HG03045 (cell line): ENCODE measurements around the gene MRPL14.
"Not testable (repeated sequence)": the region's sequence is repeated elsewhere in the genome, so short reads cannot be mapped to it uniquely, and the experiment has no call there.

Experiments
- ATAC-seq: cut with Tn5 transposase; IDR thresholded peaks from one replicate; pipeline ENCODE4 v1.9.1; 2021; ENCODE audit warnings: mild to moderate bottlenecking, moderate library complexity; ENCODE audit not compliant: unreplicated experiment

MRPL14 gene

DNA sequence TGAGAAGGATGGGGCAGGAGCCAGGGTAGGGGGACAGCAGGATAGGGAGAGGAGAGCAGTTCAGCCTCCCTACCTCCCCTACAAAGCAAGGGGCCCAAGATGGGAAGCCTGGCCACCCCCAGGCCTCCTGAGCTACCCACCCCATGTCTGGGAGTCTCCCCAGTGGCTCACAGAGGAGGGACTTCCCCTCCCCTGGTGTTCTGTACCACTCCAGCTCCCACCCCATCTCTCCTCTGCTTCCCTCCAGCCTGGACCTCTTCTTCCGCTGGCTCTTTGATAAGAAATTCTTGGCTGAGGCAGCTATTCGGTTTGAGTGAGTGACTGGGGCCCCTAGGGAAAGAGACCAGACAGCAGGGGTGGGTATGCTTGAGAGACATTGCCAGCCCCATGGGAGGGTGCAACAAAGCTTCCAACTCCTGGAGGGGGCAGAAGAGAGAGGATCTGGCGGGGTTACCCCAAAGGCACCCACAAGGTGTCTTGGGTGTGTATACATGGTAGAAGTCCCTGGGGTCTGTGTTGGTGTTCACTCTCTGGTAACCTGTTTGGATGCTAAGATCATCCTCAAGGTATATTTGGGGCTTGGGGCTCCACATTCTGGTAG lies 23.2 kb upstream of the MRPL14 start:
- ATAC-seq, result no peak

DNA sequence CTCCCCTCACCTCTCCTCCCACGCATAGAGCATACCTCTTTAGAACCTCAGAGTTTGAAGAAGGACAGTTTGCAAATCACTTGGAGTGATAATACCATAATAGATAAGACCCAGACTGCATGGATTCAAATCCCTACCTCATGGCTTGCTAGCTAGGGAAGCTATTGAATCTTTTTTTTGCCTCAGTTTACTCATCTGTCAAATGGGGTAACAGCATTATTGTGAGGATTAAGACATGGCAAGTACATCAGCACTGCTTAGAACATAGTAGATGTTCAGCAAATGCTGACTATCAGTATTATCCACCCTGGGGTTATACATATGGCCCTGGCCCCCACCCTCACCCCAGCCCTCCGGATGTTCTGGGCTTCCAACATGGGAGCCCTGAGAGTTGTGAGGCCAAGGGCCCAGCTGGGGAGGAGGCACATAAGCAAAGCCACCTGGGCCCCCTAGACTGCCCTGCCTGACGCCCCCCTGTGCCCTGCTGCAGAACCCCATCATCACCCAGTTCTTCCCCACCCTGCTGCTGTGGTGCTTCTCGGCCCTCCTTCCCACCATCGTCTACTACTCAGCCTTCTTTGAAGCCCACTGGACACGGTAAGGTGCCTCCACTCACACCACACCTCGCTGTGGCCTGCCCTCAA lies 22.2 kb upstream of the MRPL14 start:
- no peak for ATAC-seq

DNA sequence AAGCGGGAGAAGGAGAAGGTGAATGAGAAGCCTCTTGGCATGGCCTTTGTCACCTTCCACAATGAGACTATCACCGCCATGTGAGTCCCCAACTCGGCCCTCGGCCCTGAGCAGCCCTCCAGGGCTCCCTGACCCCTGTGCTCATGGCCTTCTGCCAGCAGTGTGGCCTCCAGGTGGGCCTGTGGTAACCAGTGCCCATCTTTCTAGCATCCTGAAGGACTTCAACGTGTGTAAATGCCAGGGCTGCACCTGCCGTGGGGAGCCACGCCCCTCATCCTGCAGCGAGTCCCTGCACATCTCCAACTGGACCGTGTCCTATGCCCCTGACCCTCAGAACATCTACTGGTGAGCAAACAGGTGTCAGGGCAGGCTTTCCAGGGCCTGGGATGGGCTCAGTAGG lies 21.1 kb upstream of the MRPL14 start:
- ATAC-seq, result no peak

DNA sequence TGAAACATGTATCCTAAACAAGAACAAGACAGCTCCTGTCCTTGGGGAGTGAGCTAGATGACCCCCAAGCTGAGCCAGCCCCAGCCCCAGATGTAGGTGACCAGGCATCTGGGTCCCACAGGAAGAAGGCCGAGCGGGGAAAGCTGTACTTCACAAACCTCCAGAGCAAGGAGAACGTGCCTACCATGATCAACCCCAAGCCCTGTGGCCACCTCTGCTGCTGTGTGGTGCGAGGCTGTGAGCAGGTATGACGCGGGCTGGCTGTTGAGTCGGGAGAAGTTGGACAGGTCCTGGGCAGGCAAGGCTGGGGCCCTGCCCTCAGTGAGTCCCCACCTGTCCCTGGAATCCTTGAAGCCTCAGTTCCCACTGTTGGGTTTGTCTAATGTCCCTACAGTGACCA lies 20.0 kb upstream of the MRPL14 start:
- no peak for ATAC-seq

DNA sequence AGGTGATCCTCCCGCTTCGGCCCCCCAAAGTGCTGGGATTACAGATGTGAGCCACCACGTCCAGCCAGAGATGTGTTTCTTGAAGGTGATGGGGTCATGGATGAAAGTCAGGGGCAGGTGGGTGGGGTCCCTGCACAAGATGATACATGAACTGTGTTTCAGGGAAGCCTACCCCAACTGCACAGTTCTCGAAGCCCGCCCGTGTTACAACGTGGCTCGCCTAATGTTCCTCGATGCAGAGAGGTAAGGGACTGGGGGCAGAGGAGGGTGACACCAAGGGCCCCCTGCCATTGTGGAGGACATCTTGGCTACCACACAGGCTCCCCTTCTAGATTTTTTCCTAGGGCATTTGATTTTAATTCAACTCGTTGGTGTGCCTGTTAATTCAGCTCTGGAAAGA lies 19.4 kb upstream of the MRPL14 start:
- no peak for ATAC-seq

DNA sequence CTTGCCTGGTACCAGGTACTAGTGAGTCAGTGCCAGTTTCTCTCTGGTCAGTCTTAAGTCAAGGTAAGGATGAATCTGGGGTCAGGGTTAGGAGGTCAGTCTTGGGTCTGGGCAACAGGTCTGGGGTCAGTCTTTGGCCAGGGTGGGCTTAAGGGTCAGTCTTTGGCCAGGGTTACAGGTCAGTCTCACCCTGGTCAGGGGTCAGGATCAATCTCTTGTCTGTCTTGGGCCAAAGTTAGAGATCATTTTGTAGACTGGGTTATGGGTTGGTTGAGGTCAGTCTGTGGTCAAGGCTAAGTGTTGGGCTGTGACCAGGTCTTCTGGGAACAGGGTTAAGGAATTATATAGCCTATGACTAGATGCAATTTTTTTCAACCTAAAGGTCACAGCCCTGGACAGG lies 18.6 kb upstream of the MRPL14 start:
- ATAC-seq, result no peak

DNA sequence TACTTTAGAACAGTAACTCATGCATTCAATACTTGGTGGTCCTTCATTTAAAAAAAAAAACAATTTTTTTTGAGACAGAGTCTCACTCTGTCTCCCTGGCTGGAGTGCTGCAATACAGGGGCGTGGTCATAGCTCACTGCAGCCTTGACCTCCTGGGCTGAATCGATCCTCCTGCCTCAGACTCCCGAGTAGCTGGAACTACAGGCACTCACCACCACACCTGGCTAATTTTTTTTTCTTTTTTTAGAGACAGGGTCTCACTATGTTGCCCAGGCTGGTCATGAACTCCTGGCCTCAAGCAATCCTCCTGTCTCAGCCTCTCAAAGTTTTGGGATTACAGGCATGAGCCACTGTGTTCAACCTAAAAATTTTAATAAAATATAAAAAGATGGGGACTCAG lies 17.3 kb upstream of the MRPL14 start:
- not testable (repeated sequence) for ATAC-seq

DNA sequence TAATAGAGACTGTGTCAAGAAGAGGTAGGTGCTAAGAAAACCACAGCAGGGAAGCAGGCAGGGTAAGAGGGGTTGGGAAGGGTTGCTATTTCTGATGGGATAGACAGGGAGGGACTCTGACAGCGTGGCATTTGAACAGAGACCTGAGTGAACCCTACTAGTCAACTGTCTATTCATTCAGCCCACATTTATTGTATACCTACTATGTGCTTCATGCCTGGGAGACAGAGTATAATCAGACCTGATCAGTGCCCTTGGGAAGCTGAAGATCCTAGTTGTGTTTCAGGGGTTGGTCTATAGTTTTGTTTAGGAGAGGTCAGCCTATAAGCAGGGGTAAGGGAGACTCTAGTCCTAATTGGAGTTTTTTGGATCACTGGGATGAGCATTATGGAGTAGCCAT lies 16.5 kb upstream of the MRPL14 start:
- no peak for ATAC-seq

DNA sequence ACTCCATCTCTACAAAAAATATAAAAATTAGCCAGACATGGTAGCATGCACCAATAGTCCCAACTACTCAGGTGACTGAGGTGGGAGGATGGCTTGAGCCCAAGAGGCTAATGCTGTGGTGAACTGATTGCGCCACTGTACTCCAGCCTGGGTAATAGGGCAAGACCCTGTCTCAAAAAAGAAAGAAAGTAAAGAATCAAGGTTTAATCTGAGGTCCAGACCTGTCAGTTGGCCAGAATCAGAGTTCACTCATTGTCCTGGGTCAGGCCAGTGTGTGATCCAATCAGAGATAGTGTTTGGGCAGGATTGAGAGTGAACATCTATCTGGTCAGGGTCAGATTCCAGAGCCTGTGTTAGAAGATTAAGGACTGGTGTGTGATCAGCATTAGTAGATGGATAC lies 15.6 kb upstream of the MRPL14 start:
- ATAC-seq, result no peak

DNA sequence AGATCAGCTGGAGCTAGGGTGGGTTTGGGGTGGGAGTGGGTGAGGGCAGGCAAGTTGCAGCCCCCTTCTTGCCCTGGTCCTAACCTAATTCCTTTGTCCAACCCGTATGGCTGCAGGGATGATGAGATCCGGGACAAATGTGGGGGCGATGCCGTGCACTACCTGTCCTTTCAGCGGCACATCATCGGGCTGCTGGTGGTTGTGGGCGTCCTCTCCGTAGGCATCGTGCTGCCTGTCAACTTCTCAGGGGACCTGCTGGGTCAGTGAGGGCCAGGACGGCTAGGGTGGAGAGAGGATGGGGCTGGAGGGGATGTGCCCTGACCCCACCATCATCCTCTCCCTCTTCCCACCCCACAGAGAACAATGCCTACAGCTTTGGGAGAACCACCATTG lies 12.1 kb upstream of the MRPL14 start:
- ATAC-seq, result no peak

DNA sequence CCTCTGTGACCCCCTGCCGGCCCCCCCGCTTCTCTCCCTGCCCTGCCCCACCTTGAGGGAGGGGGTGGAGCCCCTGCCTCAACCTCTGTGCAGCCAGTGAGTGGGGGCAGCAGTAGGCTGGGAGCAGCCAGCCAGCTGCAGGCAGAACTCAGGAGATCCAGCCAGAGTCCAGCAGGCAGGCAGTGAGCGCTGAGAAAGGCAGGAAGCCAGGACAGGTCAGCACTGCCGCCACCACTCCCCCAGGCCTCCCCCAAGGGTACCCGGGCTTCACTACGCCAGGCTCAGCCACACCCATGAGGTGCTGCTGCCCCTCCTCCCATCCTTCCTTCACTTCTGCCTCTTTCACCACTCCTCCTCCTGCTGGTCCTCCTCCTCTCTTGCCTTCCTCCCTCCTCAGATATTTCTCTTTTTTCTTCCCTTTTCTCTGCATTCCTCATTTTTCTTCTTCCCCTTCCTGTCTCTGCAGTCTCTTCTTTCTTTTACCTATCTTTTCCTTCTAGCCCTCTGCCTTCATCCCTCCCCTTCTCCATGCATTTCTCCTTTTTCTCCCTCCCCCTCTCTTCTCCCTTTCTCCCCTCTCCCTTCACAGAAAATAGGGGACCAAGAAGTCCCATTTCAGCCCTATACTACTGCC lies 11.6 kb upstream of the MRPL14 start:
- ATAC-seq, result no peak

DNA sequence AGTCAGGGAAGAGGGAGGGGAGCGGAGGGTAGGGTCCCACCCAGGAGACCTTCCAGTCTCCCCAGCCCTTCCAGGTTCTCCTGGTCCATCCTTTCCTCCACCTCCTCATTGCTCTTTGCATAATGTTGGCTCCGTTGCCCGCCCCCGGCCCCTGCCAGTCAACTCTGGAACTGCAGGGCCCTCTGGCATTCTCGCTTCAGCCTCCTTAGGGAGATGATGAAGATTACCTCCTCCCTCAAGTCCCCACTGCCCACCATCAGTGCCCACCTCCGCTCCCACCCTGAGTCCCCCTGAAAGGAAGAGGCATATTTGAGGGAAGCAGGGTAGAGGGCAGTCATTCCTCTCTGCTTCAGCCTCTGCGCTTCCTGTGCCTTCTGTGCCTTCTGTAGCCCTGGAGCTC lies 8.6 kb upstream of the MRPL14 start:
- ATAC-seq, result no peak

DNA sequence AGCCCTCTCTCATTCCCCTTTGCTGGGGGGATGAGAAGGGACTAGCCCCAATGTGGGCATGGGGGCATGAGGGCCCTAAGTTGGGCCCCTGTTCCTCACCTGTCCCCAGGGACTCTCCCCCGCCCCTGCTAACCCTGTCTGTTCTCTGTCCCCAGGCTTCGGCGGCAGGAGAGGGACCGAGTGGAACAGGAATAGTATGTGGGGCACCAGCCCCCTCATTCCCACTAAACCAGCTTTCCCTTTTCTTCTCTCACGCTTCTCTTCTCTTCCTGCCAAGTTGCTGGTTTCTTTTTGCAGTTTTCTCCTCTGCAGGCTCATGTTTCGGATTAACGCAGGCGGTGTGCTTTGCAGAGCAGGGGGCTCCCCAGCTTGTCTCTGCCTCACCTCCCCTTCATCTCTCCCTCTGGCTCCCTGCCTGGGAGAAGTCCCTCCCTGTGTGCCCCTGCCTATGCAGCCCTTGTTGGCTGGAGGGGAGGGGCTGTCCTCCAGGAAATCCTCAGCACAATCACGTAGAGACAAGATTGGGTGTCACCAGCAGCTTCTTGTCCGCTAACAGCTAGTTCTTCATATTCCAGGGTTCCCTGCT lies 8.0 kb upstream of the MRPL14 start:
- ATAC-seq, result no peak

DNA sequence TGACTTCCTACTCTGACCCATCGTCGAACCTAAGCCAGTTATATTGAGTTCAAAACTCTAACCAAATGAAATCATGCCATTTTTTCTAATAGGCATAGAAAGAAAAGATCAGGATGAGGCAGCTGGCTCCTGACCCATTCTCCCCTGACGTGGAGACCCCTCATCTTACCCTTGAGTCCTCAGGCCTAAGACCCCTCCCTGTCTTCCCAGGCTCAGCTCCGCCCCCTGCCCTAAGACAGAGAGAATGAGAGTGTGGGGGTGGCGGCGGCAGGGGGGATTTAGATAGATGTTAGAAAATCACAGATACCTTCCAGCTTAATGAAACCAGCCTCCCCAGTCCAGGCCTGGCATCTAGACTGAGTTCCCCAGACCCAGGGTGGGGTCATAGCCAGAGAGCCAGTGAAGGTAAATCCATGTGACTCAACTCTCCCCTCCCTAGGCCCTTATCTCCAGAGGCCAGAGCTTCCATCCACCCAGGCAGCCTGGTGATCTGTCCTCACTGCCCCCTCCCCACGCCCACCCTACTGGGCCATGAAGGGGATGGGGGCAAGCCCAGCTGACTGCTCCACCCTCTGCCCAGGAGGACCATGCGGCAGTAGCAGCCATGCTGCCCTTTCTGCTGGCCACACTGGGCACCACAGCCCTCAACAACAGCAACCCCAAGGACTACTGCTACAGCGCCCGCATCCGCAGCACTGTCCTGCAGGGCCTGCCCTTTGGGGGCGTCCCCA lies 6.9 kb upstream of the MRPL14 start:
- no peak for ATAC-seq

DNA sequence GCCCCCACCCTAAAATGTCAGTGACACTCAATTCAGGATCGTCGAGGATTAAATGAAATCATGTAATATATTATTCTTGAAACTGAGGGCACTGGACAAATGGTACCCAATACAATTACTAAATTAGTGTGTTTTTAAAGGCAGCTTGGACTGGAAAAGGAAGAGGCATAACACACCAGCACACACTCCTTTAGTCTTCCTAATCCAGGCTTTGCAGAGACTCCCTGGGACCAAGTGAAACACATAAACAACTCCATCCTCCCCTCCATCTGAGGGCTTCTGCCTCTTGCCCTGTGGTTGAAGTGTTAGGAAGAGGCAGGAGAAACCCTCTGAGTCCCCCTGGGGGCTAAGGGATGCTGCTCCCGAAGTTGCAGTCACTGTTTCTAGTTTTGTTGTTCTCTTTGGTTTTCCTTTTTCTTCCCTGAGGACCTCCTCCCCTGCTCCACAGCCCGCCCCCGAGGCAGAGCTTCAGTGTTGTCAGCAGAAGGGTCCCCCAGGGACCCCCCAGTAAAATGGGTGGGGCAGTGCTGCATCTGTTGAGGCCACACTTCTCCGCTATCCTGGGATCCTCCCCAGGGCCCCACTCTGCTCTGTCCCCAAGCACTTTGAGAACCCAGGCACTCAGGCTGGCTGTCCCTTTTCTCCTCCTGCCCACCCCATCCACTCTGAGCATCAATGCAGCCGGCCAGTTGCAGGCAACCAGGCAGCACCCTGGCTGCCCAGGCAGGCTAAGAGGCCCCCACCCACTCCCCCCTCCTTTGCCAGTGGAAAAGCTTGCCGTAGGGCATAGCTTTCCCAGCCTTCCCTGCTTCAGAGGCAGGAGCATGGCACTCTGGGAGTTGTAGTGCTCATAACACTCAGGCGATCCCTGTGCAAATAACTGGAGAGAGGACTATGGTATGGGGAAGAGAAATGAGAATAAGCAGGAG lies 6.0 kb upstream of the MRPL14 start:
- ATAC-seq, result no peak

DNA sequence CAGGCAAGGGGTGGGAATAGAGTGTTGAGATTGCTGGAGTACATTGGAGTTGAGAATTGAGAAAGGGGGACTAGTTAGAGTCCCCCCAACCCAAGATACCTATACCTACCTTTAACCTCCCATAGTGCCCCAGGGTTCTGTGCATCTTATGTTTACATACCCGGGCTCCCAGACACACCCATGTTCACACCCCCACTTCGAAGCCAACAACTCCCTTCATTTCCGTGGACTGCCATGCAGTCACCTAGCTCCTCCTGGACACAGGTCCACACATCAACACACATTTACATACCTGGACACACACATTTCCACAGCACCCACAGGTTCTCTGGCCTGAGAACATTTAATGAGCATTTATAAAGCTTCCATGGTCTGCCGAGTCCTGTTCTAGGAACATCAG lies 5.2 kb upstream of the MRPL14 start:
- no peak for ATAC-seq

DNA sequence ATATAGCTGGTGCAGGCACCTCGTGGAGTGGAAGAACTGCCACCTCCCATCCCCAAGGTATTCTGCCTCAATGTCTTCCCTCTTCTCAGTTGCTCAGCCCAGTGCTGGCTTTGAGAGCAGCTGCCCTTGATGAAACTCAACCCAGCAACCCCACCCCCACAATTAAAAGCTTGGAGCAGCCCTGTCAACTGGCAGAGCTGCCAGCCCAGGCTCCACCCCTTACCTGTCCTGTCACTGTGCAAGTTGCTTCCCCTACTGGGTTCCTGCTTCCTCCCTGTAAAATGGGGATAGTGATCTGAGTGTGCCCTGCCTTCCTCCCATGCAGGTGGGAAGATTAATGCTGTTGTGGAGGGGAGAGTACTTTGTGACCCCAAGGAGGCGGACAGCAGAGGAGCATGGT lies 4.6 kb upstream of the MRPL14 start:
- no peak for ATAC-seq

DNA sequence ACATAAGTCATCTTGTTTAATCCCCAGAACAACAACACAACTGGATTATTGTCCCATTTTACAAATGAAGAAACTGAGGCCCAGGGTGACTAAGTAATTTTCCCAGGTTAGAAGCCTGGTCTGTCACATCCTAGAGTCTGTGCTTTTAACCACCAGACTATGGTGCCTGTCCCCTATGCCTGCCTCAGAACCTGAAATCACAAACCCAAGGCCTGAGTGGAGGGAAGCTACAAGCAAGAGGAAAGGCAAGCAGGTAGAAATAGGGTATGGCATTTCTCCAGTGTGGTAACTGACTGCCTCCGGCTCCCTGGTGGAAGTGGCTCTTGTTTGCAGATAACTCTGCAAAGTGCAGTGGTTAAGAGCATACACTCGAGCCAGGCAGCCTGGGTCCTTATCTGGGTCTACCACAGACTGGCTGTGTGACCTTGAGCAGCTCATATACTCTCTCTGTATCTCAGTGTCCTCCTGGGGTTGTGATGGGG lies 2.6 kb upstream of the MRPL14 start:
- ATAC-seq, result no peak

DNA sequence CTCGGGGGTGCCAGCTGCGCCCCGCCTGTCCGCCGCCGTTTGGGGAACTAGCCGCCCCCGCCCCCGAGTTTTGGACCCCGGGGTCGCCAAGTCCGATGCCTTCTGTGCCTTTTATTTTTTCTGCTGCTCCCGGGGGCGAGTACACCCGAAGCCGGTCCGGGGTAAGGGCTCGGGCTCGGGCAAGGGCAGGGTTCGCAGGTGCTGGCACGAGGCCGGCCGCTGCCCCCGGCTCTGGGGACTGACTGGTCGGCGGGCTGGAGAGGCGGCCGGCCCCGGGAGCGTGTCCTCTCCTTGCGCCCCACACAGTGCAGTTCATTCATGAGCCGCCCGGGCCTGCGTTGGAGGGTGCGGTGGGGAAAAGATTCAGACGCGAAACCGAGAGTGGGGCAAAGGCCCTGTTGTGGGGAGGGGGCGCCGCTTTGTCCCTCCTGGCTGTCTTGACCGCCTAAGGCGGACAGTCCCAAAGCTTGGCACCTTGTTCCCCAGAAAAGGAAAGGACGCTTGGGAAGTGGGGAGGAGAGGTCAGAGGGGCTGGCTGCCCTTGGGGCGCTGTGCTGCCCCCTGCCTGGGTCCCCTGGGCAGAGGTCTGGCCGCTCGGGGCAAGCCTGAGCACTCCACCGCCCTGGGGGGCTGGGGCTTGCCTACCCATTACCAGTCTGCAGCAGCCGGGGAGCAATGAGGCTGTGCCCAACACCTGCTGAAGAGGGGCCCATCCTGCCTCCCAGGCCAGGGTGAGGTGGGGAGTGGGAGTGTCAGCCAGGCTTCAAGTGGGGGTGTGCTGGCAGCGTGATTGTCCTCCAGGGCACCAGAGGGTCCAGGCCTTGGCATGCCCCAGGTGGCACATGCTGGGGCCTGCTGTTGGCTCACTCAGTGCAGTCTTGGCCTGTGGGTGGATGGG lies 1.0 kb upstream of the MRPL14 start:
- no peak for ATAC-seq
